Thyroid gland (tissue), 4 donors: Measurements from ENCODE around the gene KCNJ12.

Experiments
- CTCF ChIP-seq, 6 experiments: fragments of 200-600 bp in 3 of 6; fragments of 450-650 bp in 3 of 6; sonication (generic) in 3 of 6; IDR thresholded peaks; one replicate each; pipeline ENCODE4 v1.5.1; 2016 to 2019; ENCODE audit warnings: antibody characterized with exemption in 6 of 6, mild to moderate bottlenecking in 2 of 6, inconsistent platforms in 1 of 6, moderate library complexity in 1 of 6
- POLR2A ChIP-seq, 2 donors: fragments of 450-650 bp; IDR thresholded peaks; one replicate each; pipeline ENCODE4 v1.6.1; 2017; ENCODE audit warnings: antibody characterized with exemption in 2 of 2, mild to moderate bottlenecking in 2 of 2, moderate library complexity in 1 of 2

- TF ChIP-seq POLR2A (IDR thresholded peaks at IDR 0.05) (no peak), CTCF (IDR thresholded peaks at IDR 0.05) (no peak)
Observed at GRCh38 chr17:21373696-21374440, 2.3 kb upstream of the KCNJ12 start.
